NOMO-1 treated with dmso at 0.1 percent for 144 hours (cell line): ENCODE data around the gene MAP4K1.
"Not testable (repeated sequence)": the region's sequence is repeated elsewhere in the genome, so short reads cannot be mapped to it uniquely, and the experiment has no call there.

ENCODE experiments used
- DNase-seq: peaks from one replicate; lab custom pipeline; 2025; ENCODE audit not compliant: unreplicated experiment; lab: John Stamatoyannopoulos, UW

The MAP4K1 gene

GRCh38 chr19:38629568-38629967 is 11.8 kb upstream of the MAP4K1 start:
- no peak for DNase-seq

DNA sequence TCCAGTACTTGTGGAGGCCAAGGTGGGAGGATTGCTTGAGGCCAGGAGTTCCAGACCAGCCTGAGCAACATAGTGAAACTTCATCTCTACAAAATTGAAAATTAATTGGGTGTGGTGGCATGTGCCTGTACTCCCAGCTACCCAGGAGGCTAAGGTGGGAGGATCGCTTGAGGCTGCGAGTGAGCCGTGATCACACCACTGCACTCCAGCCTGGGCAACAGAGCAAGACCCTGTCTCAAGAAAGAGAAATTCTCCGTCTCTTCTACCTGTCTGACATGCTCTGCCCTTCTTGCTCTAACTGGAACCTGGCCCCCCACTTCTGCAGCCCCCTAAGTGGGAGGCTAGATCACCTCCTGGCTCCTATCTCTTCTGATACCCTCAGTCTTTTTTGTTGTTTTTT is 8.6 kb upstream of the MAP4K1 start:
- DNase-seq: no peak

GRCh38 chr19:38624822-38625221 is 7.1 kb upstream of the MAP4K1 start:
- no peak for DNase-seq

GRCh38 chr19:38619361-38620174 is 1.8 kb upstream of the MAP4K1 start:
- no peak for DNase-seq

GRCh38 chr19:38618590-38619360 is 1.0 kb upstream of the MAP4K1 start, which contains the start of gene EIF3K:
Gene EIF3K (plus strand): TSS chr19:38619188. CDS start chr19:38619269, 81 bp downstream.
- DNase-seq: peak; percentile 97

- DNase-seq: no peak
These were observed 430 bp downstream of the MAP4K1 start for GRCh38 chr19:38617283-38617763.

DNA sequence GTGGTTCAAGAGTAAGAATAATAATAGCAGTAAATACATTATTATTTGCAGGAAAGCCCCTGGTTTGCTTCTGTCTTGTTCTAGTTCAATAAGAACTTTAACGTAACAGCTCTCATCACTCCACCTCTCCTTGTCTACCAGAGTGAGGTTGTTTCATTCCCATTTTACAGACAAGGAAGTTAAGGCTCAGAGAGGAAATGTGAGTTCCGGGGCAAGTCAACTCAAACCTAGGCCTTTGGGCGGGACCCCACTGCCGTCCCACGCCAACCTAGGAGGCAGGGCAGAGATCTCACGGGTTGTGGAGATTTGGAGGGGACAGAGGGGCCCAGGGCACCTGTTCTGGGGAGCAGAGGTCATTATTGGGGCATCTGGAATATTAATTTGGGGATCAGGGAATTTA is 1.5 kb downstream of the MAP4K1 start:
- no peak for DNase-seq

DNA sequence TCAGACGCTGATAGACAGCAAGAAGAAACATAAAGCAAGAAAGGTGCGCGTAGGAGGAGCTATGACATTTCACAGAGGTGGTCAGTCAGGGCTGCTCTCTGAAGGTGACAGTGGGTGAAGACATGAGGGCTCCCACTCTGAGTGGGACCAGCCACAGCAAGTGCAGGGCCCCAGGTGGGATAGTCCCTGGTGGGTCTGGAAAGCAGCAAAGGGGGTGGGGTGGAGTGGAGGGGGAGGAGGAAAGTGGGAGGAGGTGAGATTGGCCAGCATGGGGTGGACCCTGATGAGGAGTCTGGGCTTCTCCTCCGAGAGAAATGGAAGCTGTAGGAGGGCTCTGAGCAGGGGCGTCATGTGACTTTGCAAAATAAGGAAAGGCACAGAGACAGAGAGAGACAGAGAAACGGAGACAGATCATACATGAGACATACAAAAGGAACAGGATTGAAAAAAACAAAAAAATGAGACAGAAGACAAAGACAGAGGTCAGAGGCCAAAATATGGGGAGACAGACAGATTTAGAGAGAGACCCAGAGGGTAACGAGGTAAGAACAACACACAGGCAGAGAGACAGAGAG is 2.7 kb downstream of the MAP4K1 start:
- no peak for DNase-seq

DNA sequence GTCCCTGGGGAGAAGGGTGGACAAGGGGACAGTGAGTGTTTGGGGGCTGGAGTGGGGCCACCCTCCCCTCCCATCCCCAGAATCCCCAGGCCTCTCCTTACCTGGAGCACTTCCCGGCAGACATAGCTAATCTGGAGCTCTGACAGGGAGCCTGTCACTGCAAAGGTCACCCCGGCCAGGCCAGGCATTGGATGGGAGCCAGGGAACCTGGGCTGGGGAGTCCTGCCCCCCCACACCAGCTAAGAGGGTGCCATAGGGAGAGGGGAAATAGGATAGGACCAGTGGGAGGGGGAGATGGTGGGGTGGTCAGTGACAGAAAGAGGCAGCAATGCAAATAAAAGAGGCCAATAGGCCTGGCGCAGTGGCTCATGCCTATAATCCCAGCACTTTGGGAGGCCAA is 3.5 kb downstream of the MAP4K1 start:
- DNase-seq: no peak

DNA sequence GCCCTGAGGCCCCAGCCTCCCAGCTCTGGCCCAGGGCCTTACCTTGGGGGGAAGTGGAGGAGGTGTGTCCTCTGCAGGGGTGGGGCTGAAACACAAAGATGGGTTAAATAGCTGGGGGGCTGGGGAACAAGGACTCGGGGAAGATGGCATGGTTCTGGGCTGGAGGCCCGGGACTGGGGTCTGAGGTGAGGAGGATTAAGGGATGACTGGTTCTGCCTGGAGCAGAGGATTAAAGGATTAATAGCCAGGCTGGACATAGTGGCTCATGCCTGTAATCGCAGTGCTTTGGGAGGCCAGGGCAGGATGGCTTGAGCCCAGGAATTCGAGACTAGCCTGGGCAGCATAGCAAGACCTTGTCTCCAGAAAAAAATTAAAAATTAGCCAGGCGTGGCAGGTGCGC is 11.6 kb downstream of the MAP4K1 start:
- DNase-seq: no peak

- not testable (repeated sequence) for DNase-seq
These were observed 14.9 kb downstream of the MAP4K1 start for GRCh38 chr19:38602856-38603255.

DNA sequence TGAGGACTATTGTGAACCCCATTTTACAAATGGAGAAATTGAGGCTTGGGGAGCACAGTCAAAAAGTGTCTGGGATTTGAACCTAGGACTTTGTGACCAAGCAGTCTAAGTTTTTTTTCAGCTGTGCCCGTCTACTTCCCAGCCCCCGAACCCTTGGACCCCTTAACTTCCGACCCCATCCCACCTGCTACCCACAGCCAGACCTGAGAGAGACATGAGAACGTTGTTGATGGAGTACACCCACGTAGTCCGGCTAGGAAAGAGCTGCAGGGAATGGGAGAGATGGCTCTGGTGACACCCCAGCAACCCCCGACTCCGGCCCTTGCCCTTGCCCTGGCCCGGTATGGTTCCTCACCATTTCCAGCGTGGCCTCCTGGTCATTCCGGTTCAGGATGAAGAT is 18.0 kb downstream of the MAP4K1 start:
- DNase-seq: no peak

- no peak for DNase-seq
These were observed 20.7 kb downstream of the MAP4K1 start for GRCh38 chr19:38597075-38597474.

- no peak for DNase-seq
These were observed 21.4 kb downstream of the MAP4K1 start for GRCh38 chr19:38596057-38596981.

GRCh38 chr19:38592940-38593339 is 24.8 kb downstream of the MAP4K1 start:
- DNase-seq: no peak

GRCh38 chr19:38588041-38588440 is 29.7 kb downstream of the MAP4K1 start:
- no peak for DNase-seq

- no peak for DNase-seq
These were observed 30.2 kb downstream of the MAP4K1 start for GRCh38 chr19:38587562-38587961.

DNA sequence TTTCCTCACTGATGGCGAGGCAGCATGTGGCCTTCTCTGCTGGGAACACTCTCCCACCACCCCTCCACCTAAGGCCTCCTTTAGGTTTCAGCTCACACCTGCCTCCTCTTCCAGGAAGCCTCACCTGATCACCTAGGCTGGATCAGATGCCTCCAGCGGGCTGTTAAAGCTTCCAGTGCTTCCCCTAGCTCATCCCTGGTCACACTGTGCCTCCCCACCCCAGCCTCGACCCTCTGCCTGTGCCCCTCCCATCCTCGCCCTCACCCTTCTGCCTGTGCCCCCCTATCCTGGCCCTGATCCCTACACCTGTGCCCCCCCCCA is 33.8 kb downstream of the MAP4K1 start:
- DNase-seq: no peak

- DNase-seq: peak; percentile 45
These were observed 34.4 kb downstream of the MAP4K1 start for GRCh38 chr19:38583219-38583984.

GRCh38 chr19:38580080-38580479 is 37.7 kb downstream of the MAP4K1 start:
- DNase-seq: no peak
